SJCRH30 (cell line): ENCODE results near the gene ARFGAP1. TPM values are rescaled to one million over a fixed set of nuclear protein-coding genes. Genes with fewer than 3 reads are reported as not detected.

ENCODE experiments used
- DNase-seq, 2 experiments: peaks; one replicate each; pipeline ENCODE4 v3.0.0-alpha.2; 2015 to 2020
- H3K27ac ChIP-seq: fragments of 250-450 bp; sonication (Bioruptor Pico); 2 replicates; pipeline ENCODE4 v1.5.1; 2020; ENCODE audit warnings: mild to moderate bottlenecking, moderate library complexity
- H3K27me3 ChIP-seq: fragments of 250-450 bp; sonication (Bioruptor Pico); 2 replicates; pipeline ENCODE4 v1.5.1; 2020; ENCODE audit warnings: mild to moderate bottlenecking, moderate library complexity
- H3K36me3 ChIP-seq: fragments of 250-450 bp; sonication (Bioruptor Pico); 2 replicates; pipeline ENCODE4 v1.5.1; 2020; ENCODE audit warnings: mild to moderate bottlenecking, moderate library complexity
- H3K4me1 ChIP-seq: fragments of 250-450 bp; sonication (Bioruptor Pico); 2 replicates; pipeline ENCODE4 v1.5.1; 2020; ENCODE audit warnings: mild to moderate bottlenecking, moderate library complexity
- H3K4me3 ChIP-seq: fragments of 250-450 bp; sonication (Bioruptor Pico); 2 replicates; pipeline ENCODE4 v1.5.1; 2020; ENCODE audit warnings: mild to moderate bottlenecking, moderate library complexity
- H3K9me3 ChIP-seq: fragments of 250-450 bp; sonication (Bioruptor Pico); replicated peaks from 2 replicates; pipeline ENCODE4 v1.5.1; 2020; ENCODE audit warnings: mild to moderate bottlenecking, moderate library complexity
- total RNA-seq: library from RNA; depleted of rRNA; stranded (reverse); fragments of >200 nt; shearing (Covaris generic); gene quantifications from 2 replicates; pipeline ENCODE4 v1.2.3, GENCODE V29; 2014

Gene ARFGAP1
- total RNA-seq, 1 experiment from 2014 or later = 96.8 TPM

DNA sequence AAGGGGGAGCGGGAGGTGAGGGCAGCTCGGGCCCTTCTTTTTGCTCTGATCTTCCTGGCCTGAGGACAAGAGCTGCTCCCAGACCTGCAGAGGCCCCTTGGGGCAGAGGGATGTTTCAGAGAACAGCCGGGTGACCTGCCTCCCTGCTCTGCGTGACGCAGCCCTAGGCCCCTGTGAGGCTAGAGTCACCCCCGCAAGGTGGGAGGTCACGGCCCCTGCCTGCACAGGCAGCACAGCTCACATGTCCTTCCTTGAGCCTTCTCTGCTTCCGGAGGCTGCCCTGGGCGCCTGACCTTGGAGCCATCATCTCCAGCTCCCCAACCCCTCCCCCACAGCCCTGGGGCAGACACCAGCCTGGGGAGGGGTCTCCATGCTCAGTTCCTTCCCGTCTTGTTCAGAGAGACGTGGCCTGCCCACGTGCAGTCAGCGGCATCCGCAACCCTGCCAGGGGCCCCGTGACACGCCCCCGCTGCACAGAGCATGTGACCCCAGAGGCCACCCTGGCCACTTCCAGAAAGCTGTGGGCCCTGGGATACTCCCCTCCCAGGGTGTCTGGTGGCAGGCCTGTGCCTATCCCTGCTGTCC lies 37.1 kb upstream of the ARFGAP1 start, which contains the start of gene BIRC7:
Gene BIRC7, plus strand, starts transcription at position 507 of the 585 bp plus-strand sequence. CDS start 192 bp downstream, outside the sequence.
- no peaks in the 10 kb centered on the region for H3K36me3 ChIP-seq
- H3K9me3 ChIP-seq = no peaks in the 10 kb centered on the region
- H3K4me3 ChIP-seq = no peak within 1 kb of the TSS
- no peak for DNase-seq
- peaks cover 90% of the 10 kb centered on the region for H3K27me3 ChIP-seq
- peaks cover 17% of the 10 kb centered on the region for H3K4me1 ChIP-seq
- H3K27ac ChIP-seq = no peak within 1 kb of the TSS

DNA sequence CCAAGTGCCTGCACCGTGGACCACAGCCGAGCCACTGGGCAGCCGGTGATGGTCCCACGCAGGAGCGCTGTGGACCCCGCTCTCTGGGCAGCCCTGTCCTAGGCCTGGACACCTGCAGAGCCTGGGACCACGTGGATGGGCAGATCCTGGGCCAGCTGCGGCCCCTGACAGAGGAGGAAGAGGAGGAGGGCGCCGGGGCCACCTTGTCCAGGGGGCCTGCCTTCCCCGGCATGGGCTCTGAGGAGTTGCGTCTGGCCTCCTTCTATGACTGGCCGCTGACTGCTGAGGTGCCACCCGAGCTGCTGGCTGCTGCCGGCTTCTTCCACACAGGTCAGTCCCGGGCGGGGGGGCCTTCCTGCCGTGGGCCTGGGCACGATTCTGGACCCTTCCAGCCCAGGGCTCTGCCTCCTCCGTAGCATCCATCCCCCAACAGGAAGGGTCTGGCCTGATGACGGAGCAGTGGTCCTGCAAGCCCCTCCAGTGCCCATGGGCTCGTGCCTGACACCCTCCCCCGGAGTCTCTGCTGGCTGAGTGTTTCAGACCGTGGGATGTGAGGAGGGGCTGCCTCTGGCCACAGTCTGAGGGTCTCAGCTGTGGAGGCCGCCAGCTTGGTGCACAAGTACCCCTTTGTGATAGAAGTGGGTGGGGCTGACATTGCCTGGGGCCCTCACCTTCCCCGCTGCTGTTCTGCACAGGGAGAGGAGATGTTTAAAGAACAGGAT lies 36.3 kb upstream of the ARFGAP1 start:
- DNase-seq = no peak
- Histone ChIP-seq H3K27me3 (peaks cover 89% of the 10 kb centered on the region), H3K4me3 (no peak overlapping the region), H3K27ac (no peak overlapping the region), H3K36me3 (no peaks in the 10 kb centered on the region), H3K9me3 (no peaks in the 10 kb centered on the region), H3K4me1 (peaks cover 17% of the 10 kb centered on the region)

DNA sequence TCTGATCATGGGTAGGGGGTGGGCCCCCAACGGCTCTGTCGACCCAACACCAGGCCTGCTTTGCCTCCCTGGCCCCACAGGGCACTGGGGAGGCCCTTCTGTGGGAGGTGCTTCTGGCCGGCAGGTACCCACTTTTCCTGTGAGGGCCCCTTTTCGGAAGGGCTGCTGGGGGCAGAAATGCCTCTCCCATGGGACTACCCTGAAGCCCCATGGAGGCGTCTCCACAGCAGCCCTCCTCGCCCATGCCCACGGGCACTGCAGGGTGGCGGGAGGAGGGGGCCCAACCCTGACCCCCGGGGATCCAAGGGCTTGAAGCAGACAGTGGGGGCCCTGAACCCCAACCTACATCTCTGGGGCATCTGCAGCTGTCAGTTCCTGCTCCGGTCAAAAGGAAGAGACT lies 34.6 kb upstream of the ARFGAP1 start:
- Histone ChIP-seq H3K9me3 (no peaks in the 10 kb centered on the region), H3K36me3 (no peaks in the 10 kb centered on the region), H3K4me1 (peaks cover 3% of the 10 kb centered on the region), H3K27ac (no peak overlapping the region), H3K27me3 (peaks cover 78% of the 10 kb centered on the region), H3K4me3 (no peak overlapping the region)
- DNase-seq = no peak

- H3K4me1 ChIP-seq = peaks cover 2% of the 10 kb centered on the region
Observed at GRCh38 chr20:63238514-63239125, 34.0 kb upstream of the ARFGAP1 start.

GRCh38 chr20:63239431-63239830 lies 33.2 kb upstream of the ARFGAP1 start:
- no peak for DNase-seq
- Histone ChIP-seq H3K36me3 (no peaks in the 10 kb centered on the region), H3K4me1 (peaks cover 10% of the 10 kb centered on the region), H3K27me3 (peaks cover 70% of the 10 kb centered on the region), H3K27ac (no peak overlapping the region), H3K4me3 (no peak overlapping the region), H3K9me3 (no peaks in the 10 kb centered on the region)

More at GRCh38 chr20:63238514-63239125, 34.0 kb upstream of the ARFGAP1 start:
- H3K9me3 ChIP-seq = no peaks in the 10 kb centered on the region
- H3K27ac ChIP-seq = no peak overlapping the region
- H3K27me3 ChIP-seq = peaks cover 75% of the 10 kb centered on the region
- H3K4me3 ChIP-seq = no peak overlapping the region
- no peak for DNase-seq
- H3K36me3 ChIP-seq = no peaks in the 10 kb centered on the region

DNA sequence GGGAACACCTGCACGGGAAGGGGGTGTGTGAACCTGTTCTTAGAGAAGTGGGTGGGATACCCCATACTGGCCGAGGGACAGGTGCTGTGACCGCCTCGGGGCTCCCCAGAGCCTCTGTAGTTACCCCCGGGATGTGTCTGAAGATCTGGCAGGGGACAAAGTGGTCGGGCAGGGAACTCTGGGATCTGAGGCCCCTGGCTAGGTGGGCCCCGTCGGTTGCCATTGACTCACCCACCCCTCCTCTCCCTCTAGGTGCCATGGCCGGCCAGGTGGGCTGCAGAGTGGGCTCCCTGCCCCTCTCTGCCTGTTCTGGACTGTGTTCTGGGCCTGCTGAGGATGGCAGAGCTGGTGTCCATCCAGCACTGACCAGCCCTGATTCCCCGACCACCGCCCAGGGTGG lies 32.6 kb upstream of the ARFGAP1 start:
- DNase-seq = no peak
- H3K4me3 ChIP-seq = no peak overlapping the region
- H3K9me3 ChIP-seq = no peaks in the 10 kb centered on the region
- no peak overlapping the region for H3K27ac ChIP-seq
- peaks cover 67% of the 10 kb centered on the region for H3K27me3 ChIP-seq
- H3K4me1 ChIP-seq = peaks cover 10% of the 10 kb centered on the region
- H3K36me3 ChIP-seq = no peaks in the 10 kb centered on the region

GRCh38 chr20:63241272-63241671 lies 31.3 kb upstream of the ARFGAP1 start:
- no peaks in the 10 kb centered on the region for H3K9me3 ChIP-seq
- H3K4me3 ChIP-seq = no peak overlapping the region
- no peaks in the 10 kb centered on the region for H3K36me3 ChIP-seq
- no peak for DNase-seq
- peaks cover 13% of the 10 kb centered on the region for H3K4me1 ChIP-seq
- H3K27me3 ChIP-seq = peaks cover 59% of the 10 kb centered on the region
- no peak overlapping the region for H3K27ac ChIP-seq

- Histone ChIP-seq H3K4me1 (peaks cover 27% of the 10 kb centered on the region), H3K36me3 (no peaks in the 10 kb centered on the region), H3K27me3 (peaks cover 49% of the 10 kb centered on the region), H3K4me3 (no peak overlapping the region), H3K9me3 (no peaks in the 10 kb centered on the region), H3K27ac (no peak overlapping the region)
- DNase-seq = no peak
Observed at GRCh38 chr20:63242736-63243135, 29.9 kb upstream of the ARFGAP1 start.

GRCh38 chr20:63243604-63244247 lies 28.9 kb upstream of the ARFGAP1 start:
- peaks cover 42% of the 10 kb centered on the region for H3K27me3 ChIP-seq

DNA sequence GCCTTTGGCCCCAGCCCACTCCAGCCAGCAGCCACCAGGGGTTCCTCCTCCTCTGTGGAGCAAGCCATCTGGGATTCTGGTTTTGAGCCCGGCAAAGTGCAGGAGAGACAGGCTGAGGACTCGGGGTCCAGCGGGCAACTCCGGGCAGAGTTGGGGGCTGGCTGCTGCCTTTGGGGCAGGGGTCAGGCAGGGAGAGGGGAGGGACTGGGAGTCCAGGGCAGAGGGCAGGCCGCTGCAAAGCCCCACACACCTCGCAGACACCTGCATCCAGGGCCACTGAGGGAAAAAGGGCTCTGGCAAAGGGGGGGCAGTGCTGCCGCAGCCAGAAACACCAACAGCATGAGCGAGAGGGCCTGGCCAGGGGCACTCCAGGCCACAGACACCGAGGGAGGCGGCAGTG lies 28.1 kb upstream of the ARFGAP1 start:
- no peaks in the 10 kb centered on the region for H3K9me3 ChIP-seq
- H3K4me1 ChIP-seq = peaks cover 30% of the 10 kb centered on the region
- peaks cover 34% of the 10 kb centered on the region for H3K27me3 ChIP-seq

More at GRCh38 chr20:63243604-63244247, 28.9 kb upstream of the ARFGAP1 start:
- H3K36me3 ChIP-seq = no peaks in the 10 kb centered on the region
- peaks cover 30% of the 10 kb centered on the region for H3K4me1 ChIP-seq
- H3K4me3 ChIP-seq = no peak overlapping the region
- H3K27ac ChIP-seq = no peak overlapping the region
- DNase-seq = peak; percentile 78 to 81
- no peaks in the 10 kb centered on the region for H3K9me3 ChIP-seq

DNA sequence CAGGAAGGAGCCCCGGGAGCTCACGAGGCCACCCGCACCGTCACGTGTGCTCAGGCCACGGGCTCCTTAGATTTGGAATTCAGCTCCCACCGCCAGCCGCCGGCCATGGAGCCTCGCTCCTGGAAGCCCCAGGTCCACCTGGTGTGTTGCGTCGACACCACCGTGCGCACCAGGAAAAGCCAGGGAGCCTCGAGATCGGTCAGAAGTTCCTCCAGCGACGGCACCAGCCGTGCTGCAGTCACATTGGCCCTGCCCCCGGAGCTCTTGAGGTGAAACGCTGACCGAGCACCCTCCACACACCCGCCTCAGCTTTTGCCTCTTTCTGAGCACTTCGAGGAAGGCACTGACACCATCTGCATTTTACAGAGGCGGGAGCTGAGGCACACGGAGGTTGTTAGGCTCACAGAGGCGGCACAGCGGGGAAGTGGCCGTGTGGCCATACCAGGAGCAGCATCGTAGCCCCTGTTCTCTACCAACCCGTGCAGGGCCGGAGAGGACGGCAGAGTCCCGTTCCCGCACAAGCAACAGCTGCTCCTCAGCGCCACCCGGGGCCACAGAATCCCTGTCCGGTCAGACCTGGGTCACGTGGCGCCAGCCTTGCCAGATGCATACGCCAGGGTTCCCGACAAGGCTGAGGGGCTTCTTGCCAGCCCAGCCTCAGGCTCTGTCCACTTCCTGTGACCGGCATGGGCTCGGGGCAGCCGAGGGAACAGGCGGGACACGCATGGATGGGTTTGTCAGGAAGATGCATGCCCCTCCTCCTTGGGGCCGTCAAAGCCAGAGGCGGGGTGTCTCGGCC lies 25.9 kb upstream of the ARFGAP1 start:
- Histone ChIP-seq H3K4me1 (peaks cover 30% of the 10 kb centered on the region), H3K36me3 (no peaks in the 10 kb centered on the region), H3K9me3 (no peaks in the 10 kb centered on the region), H3K4me3 (peak overlapping the region; percentile 20), H3K27me3 (peaks cover 18% of the 10 kb centered on the region), H3K27ac (peak overlapping the region; percentile 5; the same call in 1 of the 2 replicates)
- peak; percentile 91 for DNase-seq

More for the DNA sequence above, 28.1 kb upstream of the ARFGAP1 start:
- no peak for DNase-seq
- H3K27ac ChIP-seq = no peak overlapping the region
- no peaks in the 10 kb centered on the region for H3K36me3 ChIP-seq
- no peak overlapping the region for H3K4me3 ChIP-seq

DNA sequence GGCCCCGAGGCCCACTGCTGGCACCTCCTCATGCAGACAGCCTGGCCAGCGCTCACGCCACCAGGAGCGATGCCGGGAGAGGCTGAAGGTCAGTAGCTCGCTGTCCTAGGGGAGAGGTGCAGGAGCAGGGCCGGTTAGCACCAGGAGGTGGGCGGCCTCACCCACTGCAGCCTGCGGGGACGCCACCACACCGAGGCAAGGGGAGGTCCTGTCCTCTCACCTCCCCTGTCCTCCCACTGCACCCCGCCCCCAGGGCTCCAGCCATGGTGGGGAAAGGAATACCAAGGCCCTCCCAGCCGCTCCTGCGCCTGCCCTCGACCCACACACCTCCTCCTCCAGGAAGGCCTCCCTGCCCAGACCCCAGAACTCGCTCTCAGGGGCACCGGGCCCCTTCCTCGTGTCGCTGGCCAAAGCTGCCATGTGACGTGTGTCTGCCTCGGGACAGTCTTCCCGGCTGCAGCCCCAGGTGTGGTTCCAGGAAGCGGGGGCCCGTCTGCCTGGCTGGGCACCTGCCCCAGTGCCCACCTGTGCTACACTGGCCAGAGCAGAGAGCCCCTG lies 24.9 kb upstream of the ARFGAP1 start:
- no peaks in the 10 kb centered on the region for H3K9me3 ChIP-seq
- H3K27me3 ChIP-seq = peaks cover 25% of the 10 kb centered on the region
- no peak overlapping the region for H3K4me3 ChIP-seq
- H3K4me1 ChIP-seq = peaks cover 33% of the 10 kb centered on the region
- no peak for DNase-seq
- H3K36me3 ChIP-seq = no peaks in the 10 kb centered on the region
- no peak overlapping the region for H3K27ac ChIP-seq

- Histone ChIP-seq H3K36me3 (no peaks in the 10 kb centered on the region), H3K27me3 (peaks cover 30% of the 10 kb centered on the region), H3K4me1 (peaks cover 34% of the 10 kb centered on the region), H3K27ac (no peak overlapping the region), H3K4me3 (no peak overlapping the region), H3K9me3 (no peaks in the 10 kb centered on the region)
- DNase-seq = no peak
Observed at GRCh38 chr20:63248835-63249591, 23.6 kb upstream of the ARFGAP1 start.
